GM12892 (cell line): ENCODE measurements around the gene SDHAF2.

Experiments
- POLR2A ChIP-seq: IDR thresholded peaks from 2 replicates; pipeline ENCODE4 v1.6.1; 2011; ENCODE audit warnings: low read depth, low read length, control low read depth
- POLR2AphosphoS5 ChIP-seq: IDR thresholded peaks from 2 replicates; pipeline ENCODE4 v1.6.1; 2011; ENCODE audit warnings: low read depth, low read length, control low read depth
- TAF1 ChIP-seq: IDR thresholded peaks from 2 replicates; pipeline ENCODE4 v1.6.1; 2011; ENCODE audit warnings: low read depth, mild to moderate bottlenecking, control low read depth, low read length, borderline replicate concordance

- TF ChIP-seq POLR2AphosphoS5 = no peak
- no peak for TF ChIP-seq TAF1
- TF ChIP-seq POLR2A = no peak
Observed at GRCh38 chr11:61468002-61468401, 38.1 kb downstream of the SDHAF2 start.
